ENCODE data around the gene CCDC63. TPM values are rescaled to one million over a fixed set of nuclear protein-coding genes. Genes with fewer than 3 reads are reported as not detected.

CCDC63 gene
- total and polyA plus RNA-seq, 9 of the 15 experiments (the other 6 are each of a cell fraction or from before 2014, with no cell fraction given), result not detected

- TF ChIP-seq PHF8 (IDR thresholded peaks at IDR 0.05; ENCODE audit: borderline replicate concordance, low read length) (no peak), ZNF583 (CRISPR knock-in tag; IDR thresholded peaks at IDR 0.05) (no peak), SRSF9 (IDR thresholded peaks at IDR 0.05; ENCODE audit: borderline replicate concordance, low read depth, low read length) (no peak), CHD7 (IDR thresholded peaks at IDR 0.05; ENCODE audit: low read depth, low read length) (no peak), GTF2E2 (tag; IDR thresholded peaks at IDR 0.05) (no peak), HOXB6 (CRISPR knock-in tag; IDR thresholded peaks at IDR 0.05; ENCODE audit: borderline replicate concordance) (no peak), ZBTB33 (CRISPR knock-in tag; IDR thresholded peaks at IDR 0.05) (peak; percentile 66), RNF2 (IDR thresholded peaks at IDR 0.05) (peak; percentile 47; the same call in 1 of the 2 replicates), E4F1 (CRISPR knock-in tag; IDR thresholded peaks at IDR 0.05; ENCODE audit: borderline replicate concordance) (no peak), ZNF764 (CRISPR knock-in tag; IDR thresholded peaks at IDR 0.05; ENCODE audit: low read depth) (peak; percentile 85), ZKSCAN1 (IDR thresholded peaks at IDR 0.05; ENCODE audit: low read depth, low read length) (peak; percentile 45; the same call in 1 of the 2 replicates)
These were observed 20.1 kb upstream of the CCDC63 start (continued) for GRCh38 chr12:110826592-110827200.

Data from K562 (cell line).